ENCODE measurements around the gene VPS26B.

DNA sequence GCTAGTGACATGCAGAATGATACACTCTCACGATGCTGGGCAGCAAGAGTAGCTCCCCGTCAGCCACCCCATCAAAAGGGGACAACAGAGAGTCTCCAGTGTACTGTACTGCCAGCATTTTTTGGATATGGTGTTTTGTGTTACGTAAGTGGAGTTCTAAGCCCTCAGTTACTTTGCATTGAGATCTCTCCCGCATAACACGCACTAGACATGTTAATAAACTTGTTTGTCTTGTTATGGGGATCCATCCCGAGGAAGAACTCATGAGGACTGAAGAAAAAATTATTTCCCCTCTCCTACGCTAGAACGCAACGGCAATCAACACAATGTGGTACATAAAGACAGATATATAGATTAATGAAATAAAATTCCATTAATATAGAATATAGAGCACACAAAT lies 24.9 kb upstream of the VPS26B start:
- TF ChIP-seq, protein P1, sequence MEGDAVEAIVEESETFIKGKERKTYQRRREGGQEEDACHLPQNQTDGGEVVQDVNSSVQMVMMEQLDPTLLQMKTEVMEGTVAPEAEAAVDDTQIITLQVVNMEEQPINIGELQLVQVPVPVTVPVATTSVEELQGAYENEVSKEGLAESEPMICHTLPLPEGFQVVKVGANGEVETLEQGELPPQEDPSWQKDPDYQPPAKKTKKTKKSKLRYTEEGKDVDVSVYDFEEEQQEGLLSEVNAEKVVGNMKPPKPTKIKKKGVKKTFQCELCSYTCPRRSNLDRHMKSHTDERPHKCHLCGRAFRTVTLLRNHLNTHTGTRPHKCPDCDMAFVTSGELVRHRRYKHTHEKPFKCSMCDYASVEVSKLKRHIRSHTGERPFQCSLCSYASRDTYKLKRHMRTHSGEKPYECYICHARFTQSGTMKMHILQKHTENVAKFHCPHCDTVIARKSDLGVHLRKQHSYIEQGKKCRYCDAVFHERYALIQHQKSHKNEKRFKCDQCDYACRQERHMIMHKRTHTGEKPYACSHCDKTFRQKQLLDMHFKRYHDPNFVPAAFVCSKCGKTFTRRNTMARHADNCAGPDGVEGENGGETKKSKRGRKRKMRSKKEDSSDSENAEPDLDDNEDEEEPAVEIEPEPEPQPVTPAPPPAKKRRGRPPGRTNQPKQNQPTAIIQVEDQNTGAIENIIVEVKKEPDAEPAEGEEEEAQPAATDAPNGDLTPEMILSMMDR (IDR thresholded peaks at IDR 0.05) = no peak
- no peak for TF ChIP-seq POLR2A (IDR thresholded peaks at IDR 0.05; ENCODE audit: low read depth)
